ENCODE results near the gene GAK.
"Not testable (repeated sequence)": the region's sequence is repeated elsewhere in the genome, so short reads cannot be mapped to it uniquely, and the experiment has no call there.

DNA sequence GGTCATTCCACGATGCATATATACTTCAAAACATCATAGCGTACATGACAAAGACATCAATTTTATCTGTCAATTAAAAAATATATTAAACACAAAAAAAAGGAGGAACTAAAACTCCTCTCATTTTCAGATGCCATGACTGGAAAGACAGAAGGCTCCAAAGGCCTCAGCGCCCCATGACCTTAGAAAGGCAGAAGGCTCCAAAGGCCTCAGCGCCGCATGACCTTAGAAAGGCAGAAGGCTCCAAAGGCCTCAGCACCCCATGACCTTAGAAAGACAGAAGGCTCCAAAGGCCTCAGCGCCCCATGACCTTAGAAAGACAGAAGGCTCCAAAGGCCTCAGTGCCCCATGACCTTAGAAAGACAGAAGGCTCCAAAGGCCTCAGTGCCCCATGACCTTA lies 13.5 kb downstream of the GAK start:
- TF ChIP-seq, protein P1, sequence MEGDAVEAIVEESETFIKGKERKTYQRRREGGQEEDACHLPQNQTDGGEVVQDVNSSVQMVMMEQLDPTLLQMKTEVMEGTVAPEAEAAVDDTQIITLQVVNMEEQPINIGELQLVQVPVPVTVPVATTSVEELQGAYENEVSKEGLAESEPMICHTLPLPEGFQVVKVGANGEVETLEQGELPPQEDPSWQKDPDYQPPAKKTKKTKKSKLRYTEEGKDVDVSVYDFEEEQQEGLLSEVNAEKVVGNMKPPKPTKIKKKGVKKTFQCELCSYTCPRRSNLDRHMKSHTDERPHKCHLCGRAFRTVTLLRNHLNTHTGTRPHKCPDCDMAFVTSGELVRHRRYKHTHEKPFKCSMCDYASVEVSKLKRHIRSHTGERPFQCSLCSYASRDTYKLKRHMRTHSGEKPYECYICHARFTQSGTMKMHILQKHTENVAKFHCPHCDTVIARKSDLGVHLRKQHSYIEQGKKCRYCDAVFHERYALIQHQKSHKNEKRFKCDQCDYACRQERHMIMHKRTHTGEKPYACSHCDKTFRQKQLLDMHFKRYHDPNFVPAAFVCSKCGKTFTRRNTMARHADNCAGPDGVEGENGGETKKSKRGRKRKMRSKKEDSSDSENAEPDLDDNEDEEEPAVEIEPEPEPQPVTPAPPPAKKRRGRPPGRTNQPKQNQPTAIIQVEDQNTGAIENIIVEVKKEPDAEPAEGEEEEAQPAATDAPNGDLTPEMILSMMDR (IDR thresholded peaks at IDR 0.05; ENCODE audit: poor library complexity, severe bottlenecking) = not testable (repeated sequence)
- TF ChIP-seq RAD21 (conservative IDR thresholded peaks at IDR 0.05); EZH2 (IDR thresholded peaks at IDR 0.05; ENCODE audit: borderline replicate concordance, insufficient read depth, low read length, poor library complexity, severe bottlenecking): not testable (repeated sequence)
